Activated naive CD4-positive, alpha-beta T cell treated with Interleukin-2 at 50 U/mL for 16 hours (primary cell): ENCODE data around the gene NUTM2A.
"Not testable (repeated sequence)": the region's sequence is repeated elsewhere in the genome, so short reads cannot be mapped to it uniquely, and the experiment has no call there.

Experiments used
- DNase-seq: peaks from one replicate; pipeline ENCODE4 v3.0.0-alpha.2; 2020

The NUTM2A gene, protein sequence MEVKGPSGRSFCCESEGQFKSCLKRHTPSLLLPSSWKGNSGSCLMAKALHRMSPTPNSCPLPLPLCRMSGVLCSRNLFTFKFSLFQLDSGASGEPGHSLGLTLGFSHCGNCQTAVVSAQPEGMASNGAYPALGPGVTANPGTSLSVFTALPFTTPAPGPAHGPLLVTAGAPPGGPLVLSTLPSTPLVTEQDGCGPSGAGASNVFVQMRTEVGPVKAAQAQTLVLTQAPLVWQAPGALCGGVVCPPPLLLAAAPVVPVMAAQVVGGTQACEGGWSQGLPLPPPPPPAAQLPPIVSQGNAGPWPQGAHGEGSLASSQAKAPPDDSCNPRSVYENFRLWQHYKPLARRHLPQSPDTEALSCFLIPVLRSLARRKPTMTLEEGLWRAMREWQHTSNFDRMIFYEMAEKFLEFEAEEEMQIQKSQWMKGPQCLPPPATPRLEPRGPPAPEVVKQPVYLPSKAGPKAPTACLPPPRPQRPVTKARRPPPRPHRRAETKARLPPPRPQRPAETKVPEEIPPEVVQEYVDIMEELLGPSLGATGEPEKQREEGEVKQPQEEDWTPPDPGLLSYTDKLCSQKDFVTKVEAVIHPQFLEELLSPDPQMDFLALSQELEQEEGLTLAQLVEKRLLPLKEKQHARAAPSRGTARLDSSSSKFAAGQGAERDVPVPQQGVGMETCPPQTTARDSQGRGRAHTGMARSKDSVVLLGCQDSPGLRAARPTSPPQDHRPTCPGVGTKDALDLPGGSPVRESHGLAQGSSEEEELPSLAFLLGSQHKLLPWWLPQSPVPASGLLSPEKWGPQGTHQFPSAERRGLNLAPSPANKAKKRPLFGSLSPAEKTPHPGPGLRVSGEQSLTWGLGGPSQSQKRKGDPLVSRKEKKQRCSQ

DNA sequence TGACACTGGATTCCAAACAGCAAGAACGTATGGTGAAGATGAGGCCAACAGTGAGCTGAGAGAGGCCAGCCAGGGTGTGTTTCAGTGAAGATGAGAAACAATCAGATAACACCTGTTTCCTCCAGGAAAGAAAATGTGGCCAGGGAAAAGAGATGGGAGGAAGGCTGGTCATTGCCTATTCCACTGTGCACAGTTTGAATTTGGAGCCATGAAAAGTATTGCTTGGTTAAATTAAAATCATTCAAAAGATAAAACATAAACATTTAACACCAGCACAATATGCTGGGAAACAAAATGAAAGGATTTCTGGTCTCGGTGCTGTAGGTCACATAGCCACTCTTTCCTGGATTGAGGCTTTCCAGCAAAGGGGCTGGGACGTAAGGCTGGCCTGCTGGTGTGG is at the start of gene NUTM2A:
Gene NUTM2A (plus strand): TSS at position 301 of the 400 bp plus-strand sequence. CDS start 383 bp downstream, outside the sequence.
- not testable (repeated sequence) for DNase-seq

DNA sequence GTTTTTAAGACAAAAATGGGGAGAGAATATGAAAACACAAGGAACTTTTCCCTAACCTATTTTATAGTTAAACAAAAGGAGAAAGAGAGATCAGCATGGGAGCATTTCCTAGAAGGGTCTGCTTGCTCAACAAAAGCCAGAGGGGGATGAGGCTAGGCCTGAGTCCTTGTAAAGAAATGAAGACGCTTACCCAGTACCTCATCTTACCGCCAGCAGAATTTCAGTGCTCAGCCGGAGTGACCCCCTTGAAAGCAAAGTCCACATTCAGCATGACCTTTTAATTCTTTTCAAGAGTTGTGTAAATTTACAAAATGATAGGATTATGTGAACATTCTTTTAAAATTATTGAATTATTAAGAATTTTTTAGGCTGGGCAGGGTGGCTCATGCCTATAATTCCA is 47.7 kb upstream of the NUTM2A start:
- not testable (repeated sequence) for DNase-seq

- DNase-seq, result not testable (repeated sequence)
These were observed 40.8 kb upstream of the NUTM2A start for GRCh38 chr10:87184421-87184820.

DNA sequence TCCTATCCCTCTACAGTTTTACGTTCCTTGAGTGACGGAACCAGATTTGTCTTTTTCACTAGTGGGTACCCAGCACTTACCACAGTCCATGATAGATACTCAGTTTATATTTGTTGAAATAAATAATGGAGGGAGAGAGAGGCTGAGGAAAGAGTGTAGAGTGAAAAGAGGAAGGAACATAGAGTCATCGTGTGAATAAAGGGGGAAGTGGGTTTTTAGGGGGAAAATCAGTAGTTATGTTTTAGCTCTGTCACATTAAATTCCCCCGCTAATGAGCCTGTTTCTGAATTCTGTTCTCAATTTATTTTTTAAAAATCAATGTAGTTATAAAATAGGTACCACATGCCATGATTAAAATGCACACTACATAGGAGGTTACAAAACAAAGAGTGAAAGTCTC is 39.2 kb upstream of the NUTM2A start:
- not testable (repeated sequence) for DNase-seq

DNA sequence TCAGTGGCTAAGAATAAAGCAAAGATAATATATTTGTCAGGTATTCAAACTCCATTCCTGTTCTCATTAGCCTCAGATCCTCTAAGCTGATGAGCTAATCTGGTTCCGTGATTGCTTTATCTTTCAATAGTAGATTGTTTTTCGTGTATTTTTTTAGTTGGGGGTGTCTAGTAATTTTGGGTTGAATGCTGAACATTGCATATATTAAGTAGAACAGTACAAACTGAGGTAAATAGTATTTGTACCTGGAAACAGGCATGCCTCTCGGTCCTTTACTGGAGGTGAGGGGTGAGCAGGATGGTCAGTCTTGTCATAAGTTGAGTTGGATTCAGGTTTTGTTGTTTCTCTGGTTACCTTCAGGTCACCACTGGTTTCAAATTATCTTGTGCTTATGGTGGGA is 37.7 kb upstream of the NUTM2A start:
- DNase-seq, result not testable (repeated sequence)

DNA sequence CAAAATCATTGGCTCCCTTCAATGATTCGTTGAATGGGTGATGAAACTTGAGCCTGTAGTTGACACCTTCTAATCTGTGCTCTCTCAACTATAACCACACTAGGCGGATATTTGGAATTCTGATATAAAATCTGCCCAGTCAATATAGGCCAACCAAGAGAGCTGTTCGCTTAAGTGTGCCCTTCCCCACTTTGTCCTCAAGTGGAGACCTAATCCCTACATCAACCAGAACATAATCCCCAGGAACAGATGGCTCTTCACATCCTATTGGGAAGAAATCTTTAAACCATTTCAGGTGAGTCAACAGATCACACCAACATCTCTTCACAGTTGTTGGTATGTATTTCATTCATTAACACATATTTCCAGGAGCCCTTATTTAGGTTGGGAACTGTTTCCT is 33.4 kb upstream of the NUTM2A start:
- DNase-seq, result not testable (repeated sequence)

GRCh38 chr10:87200924-87201323 is 24.3 kb upstream of the NUTM2A start:
- peak; percentile 15 for DNase-seq

- DNase-seq, result not testable (repeated sequence)
These were observed 20.4 kb upstream of the NUTM2A start for GRCh38 chr10:87204801-87205200.

DNA sequence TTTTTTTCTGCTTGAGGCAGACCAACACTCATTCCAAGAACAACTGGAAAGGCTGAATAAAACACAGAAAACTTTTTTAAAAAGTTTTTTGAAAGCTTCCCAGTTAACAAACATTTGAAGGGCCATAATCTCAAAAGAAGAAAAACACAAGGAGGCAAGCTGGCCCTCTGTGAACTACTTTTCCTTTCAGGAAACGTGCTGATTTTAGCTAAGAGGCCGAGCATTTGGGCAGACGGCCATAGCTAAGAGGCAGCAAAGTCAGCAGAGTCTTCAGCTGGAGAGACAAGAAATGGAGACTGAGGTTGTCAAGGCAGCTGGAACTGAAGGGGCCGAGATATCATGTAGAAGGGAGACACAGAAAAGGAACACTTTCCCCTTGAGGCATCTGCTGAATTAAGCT is 18.3 kb upstream of the NUTM2A start:
- DNase-seq, result not testable (repeated sequence)

- not testable (repeated sequence) for DNase-seq
These were observed 14.9 kb upstream of the NUTM2A start for GRCh38 chr10:87210309-87210708.

DNA sequence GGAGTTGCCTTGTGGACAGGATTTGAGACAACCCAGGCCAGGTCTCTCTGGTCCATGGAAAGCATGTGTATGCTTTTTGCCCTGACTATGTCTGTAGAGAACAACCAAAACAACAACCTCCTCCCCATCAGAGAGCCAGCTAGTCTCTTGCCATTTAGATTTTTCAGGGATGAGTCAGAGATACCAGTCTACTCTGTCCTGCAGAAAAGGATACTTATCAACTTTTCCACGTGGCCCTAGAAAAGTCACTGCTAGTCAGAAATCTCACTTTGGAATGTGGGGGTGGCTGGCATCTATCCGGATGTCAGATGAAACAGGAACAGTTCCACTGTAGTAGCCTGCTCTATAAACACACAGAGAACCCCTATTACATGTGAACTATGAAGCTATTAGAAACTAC is 13.4 kb upstream of the NUTM2A start:
- DNase-seq, result peak; percentile 13

DNA sequence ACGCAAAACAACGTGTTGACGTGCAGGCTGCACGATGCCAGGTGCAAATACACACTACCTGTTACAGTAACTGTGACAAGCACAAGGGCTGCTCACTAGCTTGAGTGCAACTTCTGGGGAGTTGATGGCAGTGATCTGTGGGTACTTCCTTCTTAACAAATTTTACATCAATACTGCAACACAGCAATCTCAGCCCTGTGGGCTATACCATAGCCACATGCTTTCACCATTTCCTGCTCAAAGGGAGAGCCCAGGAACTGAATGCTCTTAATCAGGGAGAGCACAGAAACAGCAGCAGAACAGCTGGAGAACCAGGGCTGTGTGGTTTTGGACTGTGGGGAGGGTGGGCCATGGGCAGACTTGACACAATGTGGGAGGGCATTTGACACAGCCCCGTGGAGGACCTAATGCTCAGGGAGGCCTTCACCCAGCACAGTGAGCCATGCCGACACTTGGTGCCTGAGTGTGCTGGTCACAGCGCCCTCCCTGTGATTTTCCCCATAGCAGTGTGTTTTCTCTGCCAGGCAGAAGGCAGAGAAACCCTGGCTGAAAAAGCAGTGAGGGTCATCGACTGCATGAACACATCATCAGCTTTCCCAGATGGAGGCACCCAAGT is 12.0 kb upstream of the NUTM2A start:
- DNase-seq, result not testable (repeated sequence)

- not testable (repeated sequence) for DNase-seq
These were observed 11.4 kb upstream of the NUTM2A start for GRCh38 chr10:87213806-87214205.

GRCh38 chr10:87216120-87216519 is 9.1 kb upstream of the NUTM2A start:
- not testable (repeated sequence) for DNase-seq

GRCh38 chr10:87219370-87219769 is 5.9 kb upstream of the NUTM2A start:
- not testable (repeated sequence) for DNase-seq

DNA sequence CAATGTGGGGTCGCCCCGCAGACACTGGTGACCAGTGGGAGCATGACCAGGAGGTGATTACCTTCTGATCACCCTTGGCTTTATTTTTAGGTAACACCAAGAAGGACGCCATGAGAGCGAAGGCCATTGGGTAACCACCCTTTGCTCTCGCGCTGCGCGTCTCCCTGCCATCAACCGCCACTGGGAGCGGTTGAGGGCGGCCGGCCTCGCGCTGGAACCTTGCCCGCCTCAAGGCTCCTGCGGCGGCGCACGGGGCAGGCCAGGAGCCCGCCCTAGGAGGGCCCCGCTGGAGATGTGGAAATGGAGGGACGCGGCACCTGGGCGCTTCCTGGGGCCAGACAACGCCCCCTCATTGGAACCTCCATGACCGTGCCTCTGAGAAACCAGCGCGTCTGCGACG is 2.5 kb upstream of the NUTM2A start:
- not testable (repeated sequence) for DNase-seq

GRCh38 chr10:87228247-87228646 is 3.0 kb downstream of the NUTM2A start:
- DNase-seq, result not testable (repeated sequence)

GRCh38 chr10:87229211-87229610 is 4.0 kb downstream of the NUTM2A start:
- DNase-seq, result not testable (repeated sequence)

DNA sequence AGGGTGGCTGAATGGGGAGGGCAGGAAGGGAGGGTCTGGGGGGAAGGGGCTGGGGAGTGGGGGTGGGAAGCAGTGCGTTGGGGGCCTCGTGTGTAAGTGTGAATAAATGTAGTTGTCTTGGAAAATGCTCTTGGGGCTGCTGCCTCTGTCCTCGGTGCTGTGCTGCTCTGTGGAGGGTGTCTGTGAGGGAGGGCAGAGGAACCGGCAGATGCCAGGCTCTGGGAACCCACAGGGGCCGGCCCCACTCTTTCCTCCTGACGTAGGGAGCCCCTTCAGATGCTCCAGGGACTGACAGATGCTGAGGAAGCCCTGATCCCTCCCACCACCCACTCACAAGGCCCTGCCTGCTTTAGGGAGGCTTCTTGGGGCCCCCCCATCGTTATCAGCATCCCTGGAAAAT is 9.6 kb downstream of the NUTM2A start:
- DNase-seq, result not testable (repeated sequence)

- DNase-seq, result not testable (repeated sequence)
These were observed 12.0 kb downstream of the NUTM2A start for GRCh38 chr10:87237244-87237643.

GRCh38 chr10:87239346-87239808 is 14.1 kb downstream of the NUTM2A start:
- not testable (repeated sequence) for DNase-seq

DNA sequence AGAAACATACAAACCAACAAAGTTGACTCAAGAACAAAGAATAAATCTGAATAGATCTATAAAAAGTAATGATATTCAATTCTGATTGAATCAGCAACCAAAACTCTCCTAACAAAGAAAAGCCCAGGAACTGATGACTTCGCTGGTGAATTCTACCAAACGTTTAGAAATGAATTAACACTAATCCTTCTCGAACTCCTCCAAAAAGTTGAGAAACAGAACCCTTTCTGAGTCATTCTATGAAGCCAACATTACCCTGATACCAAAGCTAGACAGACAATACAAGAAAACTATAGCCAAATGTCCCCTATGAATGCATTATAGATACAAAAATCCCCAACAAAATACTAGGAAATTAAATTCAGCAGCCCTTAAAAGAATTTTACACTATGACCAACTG is 16.9 kb downstream of the NUTM2A start:
- DNase-seq, result not testable (repeated sequence)

- DNase-seq, result not testable (repeated sequence)
These were observed 22.1 kb downstream of the NUTM2A start for GRCh38 chr10:87247335-87247734.
